Measurements from ENCODE around the gene MAPK8IP2. TPM values are rescaled to one million over a fixed set of nuclear protein-coding genes. Genes with fewer than 3 reads are reported as not detected.

Gene MAPK8IP2
- total and polyA plus RNA-seq, 2 of the 13 experiments (the other 11 are each of a cell fraction or from before 2014, with no cell fraction given): 1.3 to 2.6 TPM

GRCh38 chr22:50573491-50574382 is 26.9 kb upstream of the MAPK8IP2 start:
- in situ Hi-C loops (cut with HindIII; ENCODE audit: extremely low pct_ligation_motif_present, low pct_unique_long_range_greater_than_20kb) (no loop called here), intact Hi-C loops (cut with micrococcal nuclease; ENCODE audit: unreplicated experiment) (no loop called here)
- no peaks in the 10 kb centered on the region for H3K79me2 ChIP-seq (ENCODE audit: insufficient read depth, low read length)
- CTCF ChIA-PET (ENCODE audit: low intra/inter-chr PET ratio, low total read pairs): no interaction called here
- H3K4me2 ChIP-seq (ENCODE audit: low read depth, low read length): no peak overlapping the region
- no peak for DNase-seq (ENCODE audit: low spot score)
- no peak overlapping the region for H3K9ac ChIP-seq (ENCODE audit: insufficient read depth, low read depth, low read length)
- H3K36me3 ChIP-seq (replicated peaks in 1 of 2; ENCODE audit: control insufficient read depth in 1 of 2, insufficient read depth in 2 of 2, low read length in 2 of 2): peaks cover 4 to 5% of the 10 kb centered on the region in 2 experiments; a peak in 2 of 5 replicates
- no peak for TF ChIP-seq RBFOX2 (IDR thresholded peaks at IDR 0.05; ENCODE audit: low read depth, low read length)
- TF ChIP-seq HDAC2 (CRISPR knock-in tag; IDR thresholded peaks at IDR 0.05): no peak
- TF ChIP-seq ZNF580 (CRISPR knock-in tag; IDR thresholded peaks at IDR 0.05; ENCODE audit: borderline replicate concordance, low read depth): no peak
- TF ChIP-seq ZNF282 (IDR thresholded peaks at IDR 0.05; ENCODE audit: partially characterized antibody): no peak
- no peak for TF ChIP-seq IRX3 (CRISPR knock-in tag; IDR thresholded peaks at IDR 0.05; ENCODE audit: borderline replicate concordance, low read depth)
- no peak for TF ChIP-seq ZBTB44 (CRISPR knock-in tag; IDR thresholded peaks at IDR 0.05)
- no peak for TF ChIP-seq NPAS2 (CRISPR knock-in tag; IDR thresholded peaks at IDR 0.05; ENCODE audit: borderline replicate concordance)
- TF ChIP-seq RBM22 (optimal IDR thresholded peaks at IDR 0.05; ENCODE audit: low read length): no peak
- TF ChIP-seq GABPA (IDR thresholded peaks at IDR 0.05; ENCODE audit: low read depth, low read length): no peak
- TF ChIP-seq GABPA (CRISPR knock-in tag; IDR thresholded peaks at IDR 0.05; ENCODE audit: low read depth): no peak
- no peak for TF ChIP-seq ZNF225 (CRISPR knock-in tag; IDR thresholded peaks at IDR 0.05)
- no peak for TF ChIP-seq PRMT3 (CRISPR knock-in tag; IDR thresholded peaks at IDR 0.05; ENCODE audit: borderline replicate concordance, low read depth)
- no peak for TF ChIP-seq CBX1 (IDR thresholded peaks at IDR 0.05; ENCODE audit: low read depth)
- no peak for TF ChIP-seq ZBTB7B (CRISPR knock-in tag; IDR thresholded peaks at IDR 0.05)
- no peak for TF ChIP-seq HNRNPL (IDR thresholded peaks at IDR 0.05; ENCODE audit: low read depth, low read length)
- TF ChIP-seq ZNF784 (CRISPR knock-in tag; IDR thresholded peaks at IDR 0.05; ENCODE audit: borderline replicate concordance): no peak
- no peak for TF ChIP-seq ZNF451 (CRISPR knock-in tag; IDR thresholded peaks at IDR 0.05)
- TF ChIP-seq ZNF317 (CRISPR knock-in tag; IDR thresholded peaks at IDR 0.05): no peak
- FAIRE-seq: no peak
- H3K4me1 ChIP-seq (ENCODE audit: insufficient read depth, low read length): peaks cover 18% of the 10 kb centered on the region
- H3K9me3 ChIP-seq (ENCODE audit: low read length): no peaks in the 10 kb centered on the region
- H3K27ac ChIP-seq (ENCODE audit: extremely low read length, insufficient read depth, low read length): no peak overlapping the region
- BruUV-seq (replicated peaks): no TSS peak
- H4K20me1 ChIP-seq (ENCODE audit: insufficient read depth, low read length): no peaks in the 10 kb centered on the region
- H3K4me3 ChIP-seq (replicated peaks in 1 of 3; ENCODE audit: insufficient read depth in 1 of 3, low read depth in 2 of 3, low read length in 3 of 3): no peak overlapping the region
- no peak for ATAC-seq
- no peaks in the 10 kb centered on the region for H3K27me3 ChIP-seq (ENCODE audit: control insufficient read depth in 1 of 2, insufficient read depth in 2 of 2, low read length in 2 of 2)
- POLR2A ChIA-PET: no interaction called here
- no peak overlapping the region for H2AFZ ChIP-seq (ENCODE audit: low read length)
- WGBS (ENCODE audit: low lambda C conversion rate): 95% methylated on average over 13 of the region's 26 CpGs
